HG02973 (cell line): ENCODE data around the gene TRA2B.

Experiments used
- ATAC-seq: cut with Tn5 transposase; IDR thresholded peaks from one replicate; pipeline ENCODE4 v1.9.1; 2021; ENCODE audit warnings: moderate library complexity; ENCODE audit not compliant: unreplicated experiment

TRA2B gene

GRCh38 chr3:185881926-185882325, 55.9 kb downstream of the TRA2B start:
- ATAC-seq: no peak

DNA sequence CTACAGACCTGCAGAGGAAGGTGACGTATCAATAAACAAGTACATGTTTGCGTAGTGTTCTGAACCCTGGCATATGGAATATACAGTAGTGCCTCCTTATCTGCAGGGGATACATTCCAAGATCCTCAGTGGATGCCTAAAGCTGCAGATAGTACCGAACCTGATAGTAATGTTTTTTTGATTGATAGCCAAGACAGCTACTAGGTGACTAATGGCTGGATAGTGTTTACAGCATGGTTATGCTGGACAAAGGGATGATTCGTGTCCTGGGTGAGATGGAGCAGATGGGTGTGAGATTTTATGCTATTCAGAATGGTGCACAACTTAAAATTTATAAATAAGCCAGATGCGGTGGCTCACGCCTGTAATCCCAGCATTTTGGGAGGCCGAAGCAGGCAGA, 57.2 kb downstream of the TRA2B start:
- no peak for ATAC-seq

DNA sequence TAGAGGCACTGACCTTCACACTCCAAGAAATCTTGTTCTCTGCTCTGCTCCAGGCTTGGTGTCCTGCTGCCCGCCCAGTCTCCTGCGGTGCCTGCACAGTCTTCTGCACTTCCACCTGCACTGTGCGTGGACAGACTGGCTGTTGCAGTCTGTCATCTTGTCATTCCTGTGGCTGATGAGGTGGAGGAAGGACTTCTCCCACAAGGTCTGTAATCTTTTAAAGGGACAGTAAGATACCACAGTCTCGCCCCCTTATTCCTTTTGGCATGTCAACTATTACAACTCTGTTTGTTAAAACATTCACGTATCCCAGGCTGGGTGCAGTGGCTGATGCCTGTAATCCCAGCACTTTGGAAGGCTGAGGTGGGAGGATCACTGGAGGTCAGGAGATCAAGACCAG, 58.9 kb downstream of the TRA2B start:
- ATAC-seq: no peak

DNA sequence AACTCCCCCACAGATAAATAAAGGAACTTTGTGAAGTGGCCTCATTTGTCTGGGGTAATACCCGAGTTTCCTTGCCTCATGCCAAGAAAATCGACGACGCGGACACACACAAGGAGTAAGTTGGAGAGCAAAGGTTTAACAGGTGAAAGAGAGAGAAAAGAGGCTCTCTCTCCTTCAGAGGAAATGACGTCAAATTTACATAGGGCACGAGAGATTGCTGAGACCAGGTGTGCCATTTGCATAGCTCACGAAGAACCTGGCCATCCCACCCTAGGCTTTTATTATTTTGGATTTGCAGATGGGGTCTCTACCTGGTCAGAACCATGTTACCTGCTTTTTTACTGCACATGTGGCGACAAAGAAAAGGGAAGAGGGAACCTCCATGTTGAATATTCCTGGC, 63.7 kb downstream of the TRA2B start:
- no peak for ATAC-seq

- ATAC-seq: no peak
Observed at GRCh38 chr3:185867650-185868049, 70.2 kb downstream of the TRA2B start.

DNA sequence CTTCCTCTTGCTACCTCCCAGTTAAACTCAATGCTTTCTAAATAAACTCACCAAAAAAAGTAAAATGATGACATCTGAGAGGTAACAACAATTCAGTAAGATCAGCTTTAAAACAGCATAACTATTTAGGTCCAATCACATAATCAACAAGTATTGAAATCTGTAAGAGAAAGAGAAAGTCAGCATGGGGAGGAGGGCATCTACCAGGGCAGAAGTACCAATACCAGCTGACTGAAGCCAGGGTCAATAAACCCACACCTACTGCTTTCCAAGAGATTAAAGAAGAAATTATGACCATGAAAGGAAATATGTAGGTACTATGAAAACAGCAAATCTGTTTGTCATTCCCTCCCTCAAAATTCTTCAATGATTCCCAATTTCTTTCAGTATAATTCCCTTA, 70.8 kb downstream of the TRA2B start:
- ATAC-seq: no peak

- no peak for ATAC-seq
Observed at GRCh38 chr3:185866555-185866954, 71.3 kb downstream of the TRA2B start.
